HepG2 (cell line): Measurements from ENCODE around the gene FAM181A. TPM values are rescaled to one million over a fixed set of nuclear protein-coding genes. Genes with fewer than 3 reads are reported as not detected.

Experiments used
- ATAC-seq: fragments of 200-7000 bp; cut with Tn5 transposase; 3 replicates; pipeline ENCODE4 v1.9.1; 2020; ENCODE audit warnings: mild to moderate bottlenecking, moderate library complexity
- BruUV-seq: library from RNA; stranded (reverse); fragments of 400-500 nt; replicated peaks from 2 replicates; lab custom pipeline; 2021; lab: Mats Ljungman, UMichigan
- CTCF ChIA-PET: fragments of 300-600 bp; formaldehyde crosslinking; extraction: SDS; loops from one replicate; lab custom pipeline; 2021; ENCODE audit warnings: low total read pairs, inconsistent platforms, low intra/inter-chr PET ratio; lab: Yijun Ruan, JAX
- POLR2A ChIA-PET: fragments of 350-600 bp; sonication (Branson Sonifier 250); formaldehyde crosslinking; loops from one replicate; lab custom pipeline; 2020; ENCODE audit warnings: antibody characterized with exemption, inconsistent platforms; lab: Yijun Ruan, JAX
- DNase-seq: peaks from one replicate; pipeline ENCODE4 v3.0.0-alpha.2; 2015; ENCODE audit warnings: low spot score
- FAIRE-seq: peaks from 3 replicates; lab custom pipeline; 2011; peaks lifted over from hg19 to GRCh38; lab: Jason Lieb, UNC
- H2AFZ ChIP-seq: one replicate; pipeline ENCODE4 v1.6.1; 2011; ENCODE audit warnings: low read length, inconsistent platforms
- H3K27ac ChIP-seq: fragments of 300-600 bp; 3 replicates; pipeline ENCODE4 v1.8.0; 2011; ENCODE audit warnings: mixed run types, mild to moderate bottlenecking, mixed read lengths, low read length, inconsistent platforms; ENCODE audit not compliant: insufficient read depth; ENCODE audit errors: extremely low read length
- H3K27me3 ChIP-seq, 2 experiments: fragments of 200-600 bp in 1 of 2; 2 replicates in 1 of 2; 3 replicates in 1 of 2; pipeline versions ENCODE4 v1.6.0 to v1.8.0; 2011; ENCODE audit warnings: low read length in 2 of 2, mild to moderate bottlenecking in 2 of 2, moderate library complexity in 2 of 2, inconsistent platforms in 1 of 2; ENCODE audit not compliant: insufficient read depth in 2 of 2, control insufficient read depth in 1 of 2
- H3K36me3 ChIP-seq, 2 experiments: fragments of 200-600 bp in 1 of 2; replicated peaks in 1 of 2; 2 replicates in 1 of 2; 3 replicates in 1 of 2; pipeline versions ENCODE4 v1.5.1 to v1.8.0; 2011; ENCODE audit warnings: low read length in 2 of 2, inconsistent platforms in 1 of 2; ENCODE audit not compliant: insufficient read depth in 2 of 2, control insufficient read depth in 1 of 2
- H3K4me1 ChIP-seq: 2 replicates; pipeline ENCODE4 v1.5.1; 2012; ENCODE audit warnings: low read length, inconsistent platforms; ENCODE audit not compliant: insufficient read depth
- H3K4me2 ChIP-seq: 2 replicates; pipeline ENCODE4 v1.6.0; 2011; ENCODE audit warnings: low read depth, low read length, inconsistent platforms
- H3K4me3 ChIP-seq, 3 experiments: fragments of 200-600 bp in 1 of 3; sonication (generic), shearing (Covaris generic) in 1 of 3; replicated peaks in 1 of 3; 2 replicates each; pipeline ENCODE4 v1.5.1; 2011 to 2016; ENCODE audit warnings: low read length in 3 of 3, inconsistent platforms in 2 of 3, low read depth in 2 of 3, mild to moderate bottlenecking in 2 of 3, control low read depth in 1 of 3, mixed read lengths in 1 of 3; ENCODE audit not compliant: insufficient read depth in 1 of 3
- H3K79me2 ChIP-seq: one replicate; pipeline ENCODE4 v1.6.1; 2011; ENCODE audit warnings: low read length, inconsistent platforms; ENCODE audit not compliant: insufficient read depth
- H3K9ac ChIP-seq: 2 replicates; pipeline ENCODE4 v1.6.0; 2011; ENCODE audit warnings: mild to moderate bottlenecking, low read depth, low read length, inconsistent platforms; ENCODE audit not compliant: insufficient read depth
- H3K9me3 ChIP-seq: 2 replicates; pipeline ENCODE4 v1.5.1; 2012; ENCODE audit warnings: mild to moderate bottlenecking, low read length
- H4K20me1 ChIP-seq: 2 replicates; pipeline ENCODE4 v1.6.0; 2011; ENCODE audit warnings: inconsistent platforms, mild to moderate bottlenecking, low read length, moderate library complexity; ENCODE audit not compliant: insufficient read depth
- DNMT3B ChIP-seq: conservative IDR thresholded peaks from 2 replicates; pipeline ENCODE4 v1.6.1; 2016; ENCODE audit warnings: missing biosample characterization, control low read depth
- ERF ChIP-seq: IDR thresholded peaks from 2 replicates; pipeline ENCODE4 v1.6.1; 2018; ENCODE audit warnings: missing biosample characterization, missing genetic modification reagents
- JDP2 ChIP-seq: sonication (generic); formaldehyde crosslinking; IDR thresholded peaks from 2 replicates; pipeline ENCODE4 v1.8.1; 2022; ENCODE audit warnings: missing genetic modification reagents, borderline replicate concordance
- KLF9 ChIP-seq: IDR thresholded peaks from 2 replicates; pipeline ENCODE4 v1.6.1; 2016; ENCODE audit warnings: low read depth
- NFRKB ChIP-seq: fragments of 450-650 bp; IDR thresholded peaks from 2 replicates; pipeline ENCODE4 v1.6.1; 2017
- RNF2 ChIP-seq: fragments of 450-650 bp; conservative IDR thresholded peaks from 2 replicates; pipeline ENCODE4 v1.6.1; 2016; ENCODE audit warnings: low read depth
- SOX5 ChIP-seq: IDR thresholded peaks from 2 replicates; pipeline ENCODE4 v1.6.1; 2016; ENCODE audit warnings: borderline replicate concordance
- ZNF780A ChIP-seq: sonication (generic); formaldehyde crosslinking; IDR thresholded peaks from 2 replicates; pipeline ENCODE4 v1.8.0; 2022; ENCODE audit warnings: mild to moderate bottlenecking, missing genetic modification reagents, moderate library complexity
- WGBS: methylation state at CpG from one replicate; pipeline ENCODE4 v1.1.6; 2017; ENCODE audit warnings: low lambda C conversion rate; 5-methylcytosine and 5-hydroxymethylcytosine counted together
- in situ Hi-C: cut with HindIII; loops from 2 replicates; pipeline ENCODE4 v1.10.0; 2017; ENCODE audit warnings: low pct_unique_long_range_greater_than_20kb; ENCODE audit not compliant: extremely low pct_ligation_motif_present
- intact Hi-C: fragments of 100-400 bp; cut with micrococcal nuclease; formaldehyde crosslinking; loops from one replicate; pipeline ENCODE4 v1.10.0; 2022; ENCODE audit not compliant: unreplicated experiment
- polyA plus RNA-seq, 8 experiments: library from polyadenylated mRNA; depleted of rRNA in 3 of 8; stranded (reverse) in 7 of 8; unstranded in 1 of 8; fragments of >200 nt; fragmentation: Illumina TruSeq in 4 of 8; extraction: Trizol in 4 of 8; gene quantifications; 2 replicates each; pipeline versions ENCODE4 v1.2.1 to v1.2.3, GENCODE V29; 2011 to 2016; ENCODE audit warnings: low read depth in 4 of 8, missing spikeins in 1 of 8, mixed read lengths in 1 of 8; ENCODE audit not compliant: insufficient read depth in 1 of 8
- total RNA-seq, 5 experiments: library from RNA; depleted of rRNA; stranded (reverse); fragments of >200 nt; fragmentation: Illumina TruSeq; extraction: Trizol; gene quantifications; 2 replicates each; pipeline ENCODE4 v1.2.3, GENCODE V29; 2016; ENCODE audit warnings: low read depth in 1 of 5
- TF ChIP-seq, protein P1 (sequence below): IDR thresholded peaks from 2 replicates; pipeline ENCODE4 v1.6.1; 2016; ENCODE audit warnings: low read depth, missing genetic modification reagents, missing compliant biosample characterization

FAM181A gene
- total and polyA plus RNA-seq, 2 of the 13 experiments (the other 11 are each of a cell fraction or from before 2014, with no cell fraction given), result 1.1 to 1.5 TPM

DNA sequence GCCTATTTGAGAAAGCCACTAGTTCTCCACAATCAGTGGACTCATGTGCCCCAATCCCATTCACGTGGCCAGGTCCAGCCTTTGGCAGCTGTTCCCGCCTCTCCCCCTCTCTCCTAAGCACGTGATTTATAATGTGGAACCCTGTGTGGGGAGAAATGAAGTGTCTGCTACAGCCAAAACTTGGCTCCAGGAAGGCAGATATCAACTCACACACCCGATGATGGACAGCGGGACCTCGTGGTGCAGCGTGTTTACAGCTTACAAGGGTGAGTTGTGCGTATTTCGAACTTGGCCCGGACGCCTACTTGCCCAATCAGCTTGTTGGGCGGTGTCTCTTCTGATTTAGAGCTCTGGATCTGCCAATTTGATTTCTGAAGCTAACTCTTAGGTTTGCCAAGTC, 38.1 kb upstream of the FAM181A start (continued):
- TF ChIP-seq, protein P1, sequence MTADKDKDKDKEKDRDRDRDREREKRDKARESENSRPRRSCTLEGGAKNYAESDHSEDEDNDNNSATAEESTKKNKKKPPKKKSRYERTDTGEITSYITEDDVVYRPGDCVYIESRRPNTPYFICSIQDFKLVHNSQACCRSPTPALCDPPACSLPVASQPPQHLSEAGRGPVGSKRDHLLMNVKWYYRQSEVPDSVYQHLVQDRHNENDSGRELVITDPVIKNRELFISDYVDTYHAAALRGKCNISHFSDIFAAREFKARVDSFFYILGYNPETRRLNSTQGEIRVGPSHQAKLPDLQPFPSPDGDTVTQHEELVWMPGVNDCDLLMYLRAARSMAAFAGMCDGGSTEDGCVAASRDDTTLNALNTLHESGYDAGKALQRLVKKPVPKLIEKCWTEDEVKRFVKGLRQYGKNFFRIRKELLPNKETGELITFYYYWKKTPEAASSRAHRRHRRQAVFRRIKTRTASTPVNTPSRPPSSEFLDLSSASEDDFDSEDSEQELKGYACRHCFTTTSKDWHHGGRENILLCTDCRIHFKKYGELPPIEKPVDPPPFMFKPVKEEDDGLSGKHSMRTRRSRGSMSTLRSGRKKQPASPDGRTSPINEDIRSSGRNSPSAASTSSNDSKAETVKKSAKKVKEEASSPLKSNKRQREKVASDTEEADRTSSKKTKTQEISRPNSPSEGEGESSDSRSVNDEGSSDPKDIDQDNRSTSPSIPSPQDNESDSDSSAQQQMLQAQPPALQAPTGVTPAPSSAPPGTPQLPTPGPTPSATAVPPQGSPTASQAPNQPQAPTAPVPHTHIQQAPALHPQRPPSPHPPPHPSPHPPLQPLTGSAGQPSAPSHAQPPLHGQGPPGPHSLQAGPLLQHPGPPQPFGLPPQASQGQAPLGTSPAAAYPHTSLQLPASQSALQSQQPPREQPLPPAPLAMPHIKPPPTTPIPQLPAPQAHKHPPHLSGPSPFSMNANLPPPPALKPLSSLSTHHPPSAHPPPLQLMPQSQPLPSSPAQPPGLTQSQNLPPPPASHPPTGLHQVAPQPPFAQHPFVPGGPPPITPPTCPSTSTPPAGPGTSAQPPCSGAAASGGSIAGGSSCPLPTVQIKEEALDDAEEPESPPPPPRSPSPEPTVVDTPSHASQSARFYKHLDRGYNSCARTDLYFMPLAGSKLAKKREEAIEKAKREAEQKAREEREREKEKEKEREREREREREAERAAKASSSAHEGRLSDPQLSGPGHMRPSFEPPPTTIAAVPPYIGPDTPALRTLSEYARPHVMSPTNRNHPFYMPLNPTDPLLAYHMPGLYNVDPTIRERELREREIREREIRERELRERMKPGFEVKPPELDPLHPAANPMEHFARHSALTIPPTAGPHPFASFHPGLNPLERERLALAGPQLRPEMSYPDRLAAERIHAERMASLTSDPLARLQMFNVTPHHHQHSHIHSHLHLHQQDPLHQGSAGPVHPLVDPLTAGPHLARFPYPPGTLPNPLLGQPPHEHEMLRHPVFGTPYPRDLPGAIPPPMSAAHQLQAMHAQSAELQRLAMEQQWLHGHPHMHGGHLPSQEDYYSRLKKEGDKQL (CRISPR knock-in tag), result no peak
- TF ChIP-seq KLF9 (CRISPR knock-in tag) (no peak), ZNF780A (CRISPR knock-in tag) (no peak), NFRKB (no peak)

DNA sequence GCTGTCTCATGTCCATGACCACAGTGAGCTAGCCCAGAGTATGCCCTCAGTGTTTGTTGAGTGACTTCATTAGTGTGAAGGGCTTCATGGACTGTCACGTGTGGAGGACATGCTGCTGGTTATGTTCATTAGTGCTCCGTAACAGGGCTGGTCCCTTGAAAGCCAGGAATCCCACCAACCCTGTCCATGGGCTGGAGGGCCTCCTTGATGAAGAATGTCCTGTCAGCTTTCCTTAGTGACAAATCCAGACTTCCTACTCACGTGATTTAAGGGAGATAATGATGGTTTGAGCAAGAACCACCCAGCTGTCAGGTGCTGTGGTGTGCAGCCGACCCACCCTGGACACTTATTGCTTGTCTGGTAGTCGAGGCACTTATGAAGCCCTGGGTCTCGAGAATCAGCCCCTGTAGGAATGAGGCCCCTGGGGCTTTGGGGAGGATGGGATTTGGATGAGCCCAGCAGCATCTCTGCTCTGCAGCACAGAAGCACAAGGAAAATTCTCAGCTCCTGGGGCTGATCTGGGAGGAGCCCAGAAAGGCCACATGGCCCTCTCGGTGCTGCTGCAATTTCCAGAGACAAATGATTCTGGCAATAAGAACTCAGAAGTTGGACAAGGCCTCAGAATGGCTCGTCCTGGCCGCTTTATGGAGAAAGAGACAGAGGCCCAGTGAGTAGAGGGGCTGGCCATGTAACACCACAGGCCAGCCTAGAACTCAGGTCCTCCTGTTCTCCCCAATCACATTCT, 37.2 kb upstream of the FAM181A start:
- 7% methylated on average over 6 of the region's 9 CpGs for WGBS
- no peaks in the 10 kb centered on the region for H3K79me2 ChIP-seq
- no peak overlapping the region for H2AFZ ChIP-seq
- TF ChIP-seq JDP2 (CRISPR knock-in tag), result no peak
- no peak for TF ChIP-seq SOX5 (CRISPR knock-in tag)
- TF ChIP-seq DNMT3B (CRISPR knock-in tag), result no peak
- no peak for TF ChIP-seq RNF2
- TF ChIP-seq ERF (CRISPR knock-in tag), result no peak
- TF ChIP-seq, all 625 proteins: peak for 0
- no peaks in the 10 kb centered on the region for H4K20me1 ChIP-seq
- no peak overlapping the region for H3K9ac ChIP-seq
- intact Hi-C loops (loop anchor here (10.0 kb wide), 1 partner anchor 105 kb away; the partner anchor contains the start of gene PRIMA1), in situ Hi-C loops (no loop called here)
- no peaks in the 10 kb centered on the region for H3K36me3 ChIP-seq
- no peak for DNase-seq
- peaks cover 38% of the 10 kb centered on the region for H3K4me1 ChIP-seq
- POLR2A ChIA-PET, result no interaction called here
- FAIRE-seq, result no peak
- no peak overlapping the region for H3K4me2 ChIP-seq
- peaks cover 5 to 49% of the 10 kb centered on the region in 2 experiments; a peak in 4 of 5 replicates for H3K27me3 ChIP-seq
- no peak for ATAC-seq
- BruUV-seq, result no TSS peak
- no peaks in the 10 kb centered on the region for H3K9me3 ChIP-seq
- H3K4me3 ChIP-seq, result no peak overlapping the region
- no peak overlapping the region for H3K27ac ChIP-seq
- CTCF ChIA-PET, result no interaction called here
